ENCODE results near the gene DNM3.

Gene DNM3

GRCh38 chr1:172145656-172146055, 304.4 kb downstream of the DNM3 start:
- DNase-seq: no peak

- no peak for DNase-seq
These were observed 305.0 kb downstream of the DNM3 start for GRCh38 chr1:172146141-172146850.

GRCh38 chr1:172147541-172147940, 306.2 kb downstream of the DNM3 start:
- DNase-seq: no peak

- no peak for DNase-seq
These were observed 306.9 kb downstream of the DNM3 start for GRCh38 chr1:172148213-172148612.

- DNase-seq: no peak
These were observed 307.4 kb downstream of the DNM3 start for GRCh38 chr1:172148707-172149106.

- no peak for DNase-seq
These were observed 308.0 kb downstream of the DNM3 start for GRCh38 chr1:172149346-172149745.

GRCh38 chr1:172154551-172154950, 313.3 kb downstream of the DNM3 start:
- DNase-seq: no peak

GRCh38 chr1:172155766-172156165, 314.5 kb downstream of the DNM3 start:
- no peak for DNase-seq

GRCh38 chr1:172162236-172162635, 320.9 kb downstream of the DNM3 start:
- DNase-seq: no peak

- peak; percentile 64 for DNase-seq
These were observed 322.4 kb downstream of the DNM3 start for GRCh38 chr1:172163498-172164215.

- DNase-seq: no peak
These were observed 324.1 kb downstream of the DNM3 start for GRCh38 chr1:172165403-172165802.

GRCh38 chr1:172167796-172168596, 326.7 kb downstream of the DNM3 start:
- no peak for DNase-seq

GRCh38 chr1:172168597-172168872, 327.2 kb downstream of the DNM3 start:
- no peak for DNase-seq

- DNase-seq: no peak
These were observed 328.5 kb downstream of the DNM3 start for GRCh38 chr1:172169836-172170235.

GRCh38 chr1:172172352-172172831, 331.1 kb downstream of the DNM3 start:
- DNase-seq: no peak

GRCh38 chr1:172176206-172176605, 334.9 kb downstream of the DNM3 start:
- no peak for DNase-seq

- no peak for DNase-seq
These were observed 336.6 kb downstream of the DNM3 start for GRCh38 chr1:172177849-172178248.

- DNase-seq: no peak
These were observed 337.6 kb downstream of the DNM3 start for GRCh38 chr1:172178886-172179285.

- DNase-seq: no peak
These were observed 338.6 kb downstream of the DNM3 start for GRCh38 chr1:172179918-172180317.

- no peak for DNase-seq
These were observed 339.4 kb downstream of the DNM3 start for GRCh38 chr1:172180501-172181285.

GRCh38 chr1:172184506-172185191, 343.4 kb downstream of the DNM3 start:
- no peak for DNase-seq

- no peak for DNase-seq
These were observed 343.9 kb downstream of the DNM3 start for GRCh38 chr1:172185211-172185610.

Data from islet precursor cell (in vitro differentiated cells).